ENCODE data around the gene LRRTM4. TPM values are rescaled to one million over a fixed set of nuclear protein-coding genes. Genes with fewer than 3 reads are reported as not detected.

LRRTM4 gene
- total and polyA plus RNA-seq, 2 experiments from 2014 or later, result 4.5 to 15.4 TPM

- Histone ChIP-seq H3K27ac (ENCODE audit: low read depth) (no peak overlapping the region), H3K36me3 (ENCODE audit: insufficient read depth) (0 out of 2 replicates have a peak, but pooled peaks cover 3% of the 10 kb centered on the region), H3K9me2 (ENCODE audit: insufficient read depth) (no peaks in the 10 kb centered on the region), H3K4me1 (ENCODE audit: insufficient read depth) (peaks cover 39% of the 10 kb centered on the region), H3K4me3 (no peak overlapping the region), H3K79me2 (replicated peaks; ENCODE audit: insufficient read depth) (no peaks in the 10 kb centered on the region), H2AFZ (no peak overlapping the region), H3K4me2 (no peak overlapping the region), H3F3A (replicated peaks; ENCODE audit: low read depth) (no peaks in the 10 kb centered on the region), H4K20me1 (replicated peaks; ENCODE audit: insufficient read depth) (no peaks in the 10 kb centered on the region), H3K27me3 (ENCODE audit: insufficient read depth) (no peaks in the 10 kb centered on the region)
- peaks cover 38% of the 10 kb centered on the region for H3K4me1 Mint-ChIP-seq
- no peaks in the 10 kb centered on the region for H3K36me3 Mint-ChIP-seq (ENCODE audit: low read depth)
- H3K4me3 Mint-ChIP-seq, result no peak overlapping the region
- no peak for ATAC-seq
- H3K27ac Mint-ChIP-seq, result no peak overlapping the region
- no peak for TF ChIP-seq STAT1 (IDR thresholded peaks at IDR 0.05; ENCODE audit: unreplicated experiment)
- TF ChIP-seq NANOG (IDR thresholded peaks at IDR 0.05; ENCODE audit: borderline replicate concordance), result no peak
- no peak for TF ChIP-seq CTCF (conservative IDR thresholded peaks at IDR 0.05; ENCODE audit: low read depth in 2 of 2)
- TF ChIP-seq EZH2 (IDR thresholded peaks at IDR 0.05; ENCODE audit: low read depth, unreplicated experiment), result no peak
- TF ChIP-seq ZNF331 (CRISPR knock-in tag; IDR thresholded peaks at IDR 0.05; ENCODE audit: low read depth), result no peak
- TF ChIP-seq POLR2AphosphoS5 (IDR thresholded peaks at IDR 0.05; ENCODE audit: low read depth), result no peak
- no peak for TF ChIP-seq ZNF462 (CRISPR knock-in tag; IDR thresholded peaks at IDR 0.05)
- no peak for TF ChIP-seq ETS1 (IDR thresholded peaks at IDR 0.05)
- DNase-seq (ENCODE audit: low spot score), result no peak
- H3K9me3 Mint-ChIP-seq, result no peaks in the 10 kb centered on the region
- H3K27me3 Mint-ChIP-seq (ENCODE audit: insufficient read depth, low read depth, poor library complexity), result no peaks in the 10 kb centered on the region
These were observed 131.1 kb downstream of the LRRTM4 start for GRCh38 chr2:77391119-77391518.
